Measurements from ENCODE around the gene SERTAD4.
"Not testable (repeated sequence)": the region's sequence is repeated elsewhere in the genome, so short reads cannot be mapped to it uniquely, and the experiment has no call there.

SERTAD4 gene

GRCh38 chr1:210260096-210260495 lies 27.5 kb downstream of the SERTAD4 start:
- no peaks in the 10 kb centered on the region for H3K36me3 Mint-ChIP-seq
- H3K27ac Mint-ChIP-seq, result no peak overlapping the region
- no peak overlapping the region for H3K4me3 Mint-ChIP-seq
- DNase-seq (ENCODE audit: low spot score in 2 of 2), result no peak
- H3K4me1 Mint-ChIP-seq, result no peaks in the 10 kb centered on the region
- ATAC-seq (ENCODE audit: low read depth), result no peak
- H3K9me3 Mint-ChIP-seq, result no peaks in the 10 kb centered on the region
- H3K27me3 Mint-ChIP-seq, result no peaks in the 10 kb centered on the region

- ATAC-seq (ENCODE audit: low read depth) (no peak), DNase-seq (ENCODE audit: low spot score in 2 of 2) (no peak)
- Mint-ChIP-seq H3K27me3 (peaks cover 4% of the 10 kb centered on the region), H3K4me3 (no peak overlapping the region), H3K27ac (no peak overlapping the region), H3K4me1 (no peaks in the 10 kb centered on the region), H3K36me3 (no peaks in the 10 kb centered on the region), H3K9me3 (no peaks in the 10 kb centered on the region)
Measured at GRCh38 chr1:210262167-210262896, 29.7 kb downstream of the SERTAD4 start.

GRCh38 chr1:210262897-210263272 lies 30.3 kb downstream of the SERTAD4 start:
- Mint-ChIP-seq H3K4me1 (no peaks in the 10 kb centered on the region), H3K36me3 (no peaks in the 10 kb centered on the region)
- DNase-seq (ENCODE audit: low spot score in 2 of 2), result no peak

DNA sequence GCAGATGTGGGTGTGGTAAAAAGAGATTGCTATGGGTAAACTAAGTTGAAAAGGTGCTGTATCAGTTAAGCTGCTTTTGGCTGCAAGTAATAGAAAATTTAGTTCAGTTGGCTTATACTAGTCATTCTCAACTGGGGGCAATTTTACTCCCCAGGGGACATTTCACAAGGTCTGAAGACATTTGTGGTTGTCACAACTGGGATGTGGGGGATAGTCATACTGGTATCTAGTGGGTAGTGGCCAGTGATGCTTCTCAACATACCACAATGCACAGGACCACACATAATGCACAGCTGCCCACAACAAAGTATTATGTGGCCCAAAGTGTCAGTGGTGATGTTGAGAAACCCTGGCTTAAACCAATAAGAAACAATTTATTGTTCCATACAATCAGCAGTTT lies 31.4 kb downstream of the SERTAD4 start:
- Mint-ChIP-seq H3K27ac (no peak overlapping the region), H3K4me3 (no peak overlapping the region), H3K27me3 (peaks cover 5% of the 10 kb centered on the region), H3K36me3 (no peaks in the 10 kb centered on the region), H3K9me3 (no peaks in the 10 kb centered on the region), H3K4me1 (no peaks in the 10 kb centered on the region)
- ATAC-seq (ENCODE audit: low read depth) (no peak), DNase-seq (ENCODE audit: low spot score in 2 of 2) (no peak)

More at GRCh38 chr1:210262897-210263272, 30.3 kb downstream of the SERTAD4 start:
- no peak for ATAC-seq (ENCODE audit: low read depth)
- Mint-ChIP-seq H3K27me3 (peaks cover 5% of the 10 kb centered on the region), H3K4me3 (no peak overlapping the region), H3K27ac (no peak overlapping the region), H3K9me3 (no peaks in the 10 kb centered on the region)

DNA sequence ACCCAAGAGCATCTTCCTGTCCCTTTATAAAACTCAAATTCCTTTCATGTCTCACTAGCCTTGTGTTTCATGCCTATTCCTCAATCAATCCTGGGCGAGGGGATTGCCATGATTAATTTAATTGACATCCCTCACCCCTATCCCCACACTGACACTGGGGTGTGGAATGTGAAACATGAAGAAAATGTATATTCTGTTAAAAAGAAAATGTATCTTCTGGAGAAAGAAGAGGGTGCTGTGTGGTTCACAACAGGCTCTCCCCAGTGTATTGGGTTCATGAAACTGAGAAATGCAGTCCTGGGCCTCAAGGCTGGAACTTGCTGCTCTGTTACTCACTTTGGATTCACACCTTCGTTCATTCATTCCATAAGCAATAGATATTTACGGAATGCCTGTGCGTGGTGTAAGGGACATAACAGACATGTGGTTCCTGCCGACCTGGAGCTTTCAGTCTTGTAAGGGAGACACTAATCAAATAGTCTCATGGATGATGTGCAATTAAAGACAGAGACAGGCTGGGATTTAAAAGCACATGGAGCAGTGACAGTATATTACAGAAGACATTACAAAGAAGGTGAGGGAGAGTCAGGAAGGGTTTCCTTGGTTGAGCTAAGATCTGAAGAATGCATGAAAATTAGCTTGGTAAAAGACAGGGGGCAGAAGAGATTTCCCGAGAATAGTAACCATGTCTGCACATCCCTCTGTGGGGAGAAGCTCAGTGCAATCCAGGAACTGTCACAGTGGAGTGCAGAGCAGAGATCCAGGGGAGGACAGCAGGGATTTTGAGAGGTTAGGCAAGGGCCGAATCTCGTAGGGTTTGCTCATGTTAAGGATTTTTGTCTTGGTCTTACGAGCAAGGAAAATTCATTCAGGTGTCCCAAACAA lies 32.1 kb downstream of the SERTAD4 start:
- H3K9me3 Mint-ChIP-seq, result no peaks in the 10 kb centered on the region
- ATAC-seq (ENCODE audit: low read depth), result no peak

GRCh38 chr1:210265392-210265955 lies 32.9 kb downstream of the SERTAD4 start:
- not testable (repeated sequence) for DNase-seq (ENCODE audit: low spot score in 2 of 2); H3K4me3 Mint-ChIP-seq; H3K9me3 Mint-ChIP-seq; ATAC-seq (ENCODE audit: low read depth); H3K4me1 Mint-ChIP-seq; H3K36me3 Mint-ChIP-seq; H3K27ac Mint-ChIP-seq
- peaks cover 11% of the 10 kb centered on the region for H3K27me3 Mint-ChIP-seq

More for the DNA sequence above, 32.1 kb downstream of the SERTAD4 start:
- no peak for DNase-seq (ENCODE audit: low spot score in 2 of 2)
- Mint-ChIP-seq H3K4me1 (no peaks in the 10 kb centered on the region), H3K27ac (no peak overlapping the region), H3K4me3 (no peak overlapping the region), H3K36me3 (no peaks in the 10 kb centered on the region), H3K27me3 (peaks cover 8% of the 10 kb centered on the region)

- Mint-ChIP-seq H3K27me3 (peaks cover 16% of the 10 kb centered on the region), H3K27ac (no peak overlapping the region), H3K4me1 (no peaks in the 10 kb centered on the region), H3K4me3 (no peak overlapping the region), H3K9me3 (no peaks in the 10 kb centered on the region), H3K36me3 (no peaks in the 10 kb centered on the region)
- ATAC-seq (ENCODE audit: low read depth) (no peak), DNase-seq (ENCODE audit: low spot score in 2 of 2) (no peak)
Measured at GRCh38 chr1:210269981-210270380, 37.4 kb downstream of the SERTAD4 start.

- H3K9me3 Mint-ChIP-seq, result no peaks in the 10 kb centered on the region
- H3K4me1 Mint-ChIP-seq, result no peaks in the 10 kb centered on the region
- no peak overlapping the region for H3K4me3 Mint-ChIP-seq
- peaks cover 12% of the 10 kb centered on the region for H3K27me3 Mint-ChIP-seq
- no peaks in the 10 kb centered on the region for H3K36me3 Mint-ChIP-seq
- DNase-seq (ENCODE audit: low spot score in 2 of 2) (no peak), ATAC-seq (ENCODE audit: low read depth) (no peak)
- H3K27ac Mint-ChIP-seq, result no peak overlapping the region
Measured at GRCh38 chr1:210272666-210273065, 40.1 kb downstream of the SERTAD4 start.

- H3K27me3 Mint-ChIP-seq, result peaks cover 20% of the 10 kb centered on the region
- no peak overlapping the region for H3K27ac Mint-ChIP-seq
- peaks cover 5% of the 10 kb centered on the region for H3K9me3 Mint-ChIP-seq
- ATAC-seq (ENCODE audit: low read depth) (no peak), DNase-seq (ENCODE audit: low spot score in 2 of 2) (no peak)
- H3K36me3 Mint-ChIP-seq, result no peaks in the 10 kb centered on the region
- H3K4me1 Mint-ChIP-seq, result no peaks in the 10 kb centered on the region
- no peak overlapping the region for H3K4me3 Mint-ChIP-seq
Measured at GRCh38 chr1:210280221-210280620, 47.6 kb downstream of the SERTAD4 start.

DNA sequence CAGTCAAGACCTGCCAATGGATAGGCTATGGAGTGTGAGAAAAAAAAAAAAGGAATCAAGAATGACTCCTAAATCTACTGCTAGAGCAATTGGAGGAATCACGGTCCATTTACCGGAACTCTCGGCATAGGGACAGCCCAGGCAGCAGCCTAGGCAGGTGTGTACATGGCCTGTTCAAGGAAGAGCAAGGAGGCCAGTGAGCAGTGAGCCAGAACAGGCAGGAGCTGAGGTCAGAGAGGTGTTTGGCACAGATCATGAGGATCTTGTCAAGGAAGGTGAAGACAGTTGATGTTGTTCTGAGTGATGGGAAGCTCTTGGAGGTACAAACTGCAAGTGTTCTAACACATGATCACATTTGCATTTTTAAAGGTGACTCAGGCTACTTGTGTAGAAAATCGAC lies 55.5 kb downstream of the SERTAD4 start:
- no peak for DNase-seq (ENCODE audit: low spot score in 2 of 2)
- Mint-ChIP-seq H3K4me3 (no peak overlapping the region), H3K9me3 (no peaks in the 10 kb centered on the region), H3K36me3 (no peaks in the 10 kb centered on the region), H3K27ac (no peak overlapping the region), H3K4me1 (peaks cover 6% of the 10 kb centered on the region), H3K27me3 (peaks cover 30% of the 10 kb centered on the region)
- ATAC-seq (ENCODE audit: low read depth), result no peak

DNA sequence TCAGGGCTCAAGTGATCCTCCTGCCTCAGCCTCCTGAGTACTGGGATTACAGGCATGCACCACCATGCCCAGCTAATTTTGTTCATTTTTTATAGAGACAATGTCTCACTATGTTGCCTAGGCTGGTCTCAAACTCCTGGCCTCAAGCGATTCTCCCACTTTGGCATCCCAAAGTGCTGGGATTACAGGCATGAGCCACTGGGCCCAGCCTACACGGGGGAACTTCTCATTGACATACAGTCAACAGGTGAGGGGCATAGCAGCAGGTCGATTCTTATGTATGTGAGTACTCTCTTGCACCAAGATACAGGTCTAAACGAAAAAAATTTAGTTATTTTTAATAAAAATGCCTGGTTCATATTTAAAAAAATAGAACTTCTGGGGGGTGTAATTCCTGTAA lies 56.7 kb downstream of the SERTAD4 start:
- Mint-ChIP-seq H3K4me3 (no peak overlapping the region), H3K36me3 (no peaks in the 10 kb centered on the region), H3K4me1 (peaks cover 6% of the 10 kb centered on the region), H3K27me3 (peaks cover 23% of the 10 kb centered on the region), H3K27ac (no peak overlapping the region), H3K9me3 (no peaks in the 10 kb centered on the region)
- DNase-seq (ENCODE audit: low spot score in 2 of 2), result no peak
- ATAC-seq (ENCODE audit: low read depth), result no peak

DNA sequence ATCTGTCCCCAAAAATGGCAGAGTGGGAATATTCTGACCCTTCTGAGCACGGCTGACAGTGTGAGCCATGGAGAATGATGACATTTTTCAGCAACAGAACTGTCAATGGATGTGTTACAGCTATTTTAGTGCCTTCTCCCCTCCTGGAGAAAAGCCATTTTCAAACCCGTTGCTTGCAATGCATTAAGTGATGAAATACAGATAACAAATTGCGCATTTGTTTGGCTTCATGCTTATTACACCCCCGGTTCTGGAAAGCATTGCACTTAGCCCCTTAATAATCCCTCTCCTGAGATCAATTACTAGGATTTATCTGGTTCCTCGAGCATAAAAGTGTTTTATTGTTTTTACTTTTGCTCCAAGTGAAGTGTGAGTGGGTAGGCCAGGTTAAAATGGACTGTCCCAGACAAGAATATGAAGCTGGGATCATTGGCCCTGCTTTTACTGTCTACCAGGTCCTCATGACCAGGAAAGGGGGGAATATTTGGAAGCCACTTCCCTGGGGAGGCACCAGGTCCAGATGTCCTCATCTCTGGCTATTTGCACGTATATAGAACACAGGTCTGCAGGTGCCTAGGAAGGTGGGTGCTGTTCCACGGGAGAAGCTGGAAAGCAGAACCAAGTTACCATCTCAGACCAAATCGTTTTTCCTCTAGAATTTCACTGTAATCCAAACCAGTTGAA lies 58.6 kb downstream of the SERTAD4 start:
- Mint-ChIP-seq H3K36me3 (no peaks in the 10 kb centered on the region), H3K27me3 (peaks cover 28% of the 10 kb centered on the region), H3K4me3 (no peak overlapping the region), H3K4me1 (peaks cover 6% of the 10 kb centered on the region), H3K9me3 (no peaks in the 10 kb centered on the region), H3K27ac (no peak overlapping the region)
- ATAC-seq (ENCODE audit: low read depth), result no peak
- no peak for DNase-seq (ENCODE audit: low spot score in 2 of 2)

- Mint-ChIP-seq H3K27ac (no peak overlapping the region), H3K36me3 (no peaks in the 10 kb centered on the region), H3K9me3 (no peaks in the 10 kb centered on the region), H3K27me3 (peaks cover 28% of the 10 kb centered on the region), H3K4me3 (no peak overlapping the region), H3K4me1 (peaks cover 6% of the 10 kb centered on the region)
- ATAC-seq (ENCODE audit: low read depth) (no peak), DNase-seq (ENCODE audit: low spot score in 2 of 2) (no peak)
Measured at GRCh38 chr1:210291786-210292230, 59.2 kb downstream of the SERTAD4 start.

All from memory B cell (primary cell).